HepG2 (cell line): Measurements from ENCODE around the gene PRCP. TPM values are rescaled to one million over a fixed set of nuclear protein-coding genes. Genes with fewer than 3 reads are reported as not detected.
"Not testable (repeated sequence)": the region's sequence is repeated elsewhere in the genome, so short reads cannot be mapped to it uniquely, and the experiment has no call there.

Experiments used
- ATAC-seq: fragments of 200-7000 bp; cut with Tn5 transposase; 3 replicates; pipeline ENCODE4 v1.9.1; 2020; ENCODE audit warnings: mild to moderate bottlenecking, moderate library complexity
- BruUV-seq: library from RNA; stranded (reverse); fragments of 400-500 nt; replicated peaks from 2 replicates; lab custom pipeline; 2021; lab: Mats Ljungman, UMichigan
- CTCF ChIA-PET: fragments of 300-600 bp; formaldehyde crosslinking; extraction: SDS; loops from one replicate; lab custom pipeline; 2021; ENCODE audit warnings: low total read pairs, inconsistent platforms, low intra/inter-chr PET ratio; lab: Yijun Ruan, JAX
- POLR2A ChIA-PET: fragments of 350-600 bp; sonication (Branson Sonifier 250); formaldehyde crosslinking; loops from one replicate; lab custom pipeline; 2020; ENCODE audit warnings: antibody characterized with exemption, inconsistent platforms; lab: Yijun Ruan, JAX
- DNase-seq: peaks from one replicate; pipeline ENCODE4 v3.0.0-alpha.2; 2015; ENCODE audit warnings: low spot score
- FAIRE-seq: peaks from 3 replicates; lab custom pipeline; 2011; peaks lifted over from hg19 to GRCh38; lab: Jason Lieb, UNC
- H2AFZ ChIP-seq: one replicate; pipeline ENCODE4 v1.6.1; 2011; ENCODE audit warnings: low read length, inconsistent platforms
- H3K27ac ChIP-seq: fragments of 300-600 bp; 3 replicates; pipeline ENCODE4 v1.8.0; 2011; ENCODE audit warnings: mixed run types, mild to moderate bottlenecking, mixed read lengths, low read length, inconsistent platforms; ENCODE audit not compliant: insufficient read depth; ENCODE audit errors: extremely low read length
- H3K27me3 ChIP-seq, 2 experiments: fragments of 200-600 bp in 1 of 2; 2 replicates in 1 of 2; 3 replicates in 1 of 2; pipeline versions ENCODE4 v1.6.0 to v1.8.0; 2011; ENCODE audit warnings: low read length in 2 of 2, mild to moderate bottlenecking in 2 of 2, moderate library complexity in 2 of 2, inconsistent platforms in 1 of 2; ENCODE audit not compliant: insufficient read depth in 2 of 2, control insufficient read depth in 1 of 2
- H3K36me3 ChIP-seq, 2 experiments: fragments of 200-600 bp in 1 of 2; replicated peaks in 1 of 2; 2 replicates in 1 of 2; 3 replicates in 1 of 2; pipeline versions ENCODE4 v1.5.1 to v1.8.0; 2011; ENCODE audit warnings: low read length in 2 of 2, inconsistent platforms in 1 of 2; ENCODE audit not compliant: insufficient read depth in 2 of 2, control insufficient read depth in 1 of 2
- H3K4me1 ChIP-seq: 2 replicates; pipeline ENCODE4 v1.5.1; 2012; ENCODE audit warnings: low read length, inconsistent platforms; ENCODE audit not compliant: insufficient read depth
- H3K4me2 ChIP-seq: 2 replicates; pipeline ENCODE4 v1.6.0; 2011; ENCODE audit warnings: low read depth, low read length, inconsistent platforms
- H3K4me3 ChIP-seq, 3 experiments: fragments of 200-600 bp in 1 of 3; sonication (generic), shearing (Covaris generic) in 1 of 3; replicated peaks in 1 of 3; 2 replicates each; pipeline ENCODE4 v1.5.1; 2011 to 2016; ENCODE audit warnings: low read length in 3 of 3, inconsistent platforms in 2 of 3, low read depth in 2 of 3, mild to moderate bottlenecking in 2 of 3, control low read depth in 1 of 3, mixed read lengths in 1 of 3; ENCODE audit not compliant: insufficient read depth in 1 of 3
- H3K79me2 ChIP-seq: one replicate; pipeline ENCODE4 v1.6.1; 2011; ENCODE audit warnings: low read length, inconsistent platforms; ENCODE audit not compliant: insufficient read depth
- H3K9ac ChIP-seq: 2 replicates; pipeline ENCODE4 v1.6.0; 2011; ENCODE audit warnings: mild to moderate bottlenecking, low read depth, low read length, inconsistent platforms; ENCODE audit not compliant: insufficient read depth
- H3K9me3 ChIP-seq: 2 replicates; pipeline ENCODE4 v1.5.1; 2012; ENCODE audit warnings: mild to moderate bottlenecking, low read length
- H4K20me1 ChIP-seq: 2 replicates; pipeline ENCODE4 v1.6.0; 2011; ENCODE audit warnings: inconsistent platforms, mild to moderate bottlenecking, low read length, moderate library complexity; ENCODE audit not compliant: insufficient read depth
- FOXJ3 ChIP-seq: sonication (generic); formaldehyde crosslinking; IDR thresholded peaks from 2 replicates; pipeline ENCODE4 v1.4.0; 2020; ENCODE audit warnings: missing genetic modification reagents, mild to moderate bottlenecking, borderline replicate concordance
- PCBP1 ChIP-seq: fragments of 200-400 bp; formaldehyde crosslinking; IDR thresholded peaks from 2 replicates; pipeline ENCODE4 v1.6.1; 2017; ENCODE audit warnings: mild to moderate bottlenecking, low read depth, low read length, borderline replicate concordance
- ZFAT ChIP-seq: sonication (generic); formaldehyde crosslinking; conservative IDR thresholded peaks from 2 replicates; pipeline ENCODE4 v1.8.1; 2023; ENCODE audit warnings: missing genetic modification reagents, inconsistent platforms
- ZNF234 ChIP-seq: sonication (generic); formaldehyde crosslinking; conservative IDR thresholded peaks from 2 replicates; pipeline ENCODE4 v1.5.1; 2020; ENCODE audit warnings: mild to moderate bottlenecking, missing genetic modification reagents
- ZNF432 ChIP-seq: sonication (generic); formaldehyde crosslinking; IDR thresholded peaks from 2 replicates; pipeline ENCODE4 v1.5.0; 2020; ENCODE audit warnings: missing genetic modification reagents, mild to moderate bottlenecking, borderline replicate concordance
- ZNF616 ChIP-seq: sonication (generic); formaldehyde crosslinking; IDR thresholded peaks from 2 replicates; pipeline ENCODE4 v1.5.0; 2020; ENCODE audit warnings: low read depth, mild to moderate bottlenecking, missing genetic modification reagents
- WGBS: methylation state at CpG from one replicate; pipeline ENCODE4 v1.1.6; 2017; ENCODE audit warnings: low lambda C conversion rate; 5-methylcytosine and 5-hydroxymethylcytosine counted together
- in situ Hi-C: cut with HindIII; loops from 2 replicates; pipeline ENCODE4 v1.10.0; 2017; ENCODE audit warnings: low pct_unique_long_range_greater_than_20kb; ENCODE audit not compliant: extremely low pct_ligation_motif_present
- intact Hi-C: fragments of 100-400 bp; cut with micrococcal nuclease; formaldehyde crosslinking; loops from one replicate; pipeline ENCODE4 v1.10.0; 2022; ENCODE audit not compliant: unreplicated experiment
- polyA plus RNA-seq, 8 experiments: library from polyadenylated mRNA; depleted of rRNA in 3 of 8; stranded (reverse) in 7 of 8; unstranded in 1 of 8; fragments of >200 nt; fragmentation: Illumina TruSeq in 4 of 8; extraction: Trizol in 4 of 8; gene quantifications; 2 replicates each; pipeline versions ENCODE4 v1.2.1 to v1.2.3, GENCODE V29; 2011 to 2016; ENCODE audit warnings: low read depth in 4 of 8, missing spikeins in 1 of 8, mixed read lengths in 1 of 8; ENCODE audit not compliant: insufficient read depth in 1 of 8
- total RNA-seq, 5 experiments: library from RNA; depleted of rRNA; stranded (reverse); fragments of >200 nt; fragmentation: Illumina TruSeq; extraction: Trizol; gene quantifications; 2 replicates each; pipeline ENCODE4 v1.2.3, GENCODE V29; 2016; ENCODE audit warnings: low read depth in 1 of 5
- TF ChIP-seq, protein P1 (sequence below): sonication (generic); formaldehyde crosslinking; IDR thresholded peaks from 2 replicates; pipeline ENCODE4 v1.5.0; 2020; ENCODE audit warnings: missing genetic modification reagents, mild to moderate bottlenecking, borderline replicate concordance

The PRCP gene
- total and polyA plus RNA-seq, 2 of the 13 experiments (the other 11 are each of a cell fraction or from before 2014, with no cell fraction given): 84.2 to 105 TPM

GRCh38 chr11:82944198-82944597 is 44.0 kb upstream of the PRCP start (continued):
- TF ChIP-seq FOXJ3 (CRISPR knock-in tag) (no peak), ZNF432 (CRISPR knock-in tag) (no peak), PCBP1 (no peak), ZNF234 (CRISPR knock-in tag) (no peak), ZFAT (CRISPR knock-in tag) (no peak)

DNA sequence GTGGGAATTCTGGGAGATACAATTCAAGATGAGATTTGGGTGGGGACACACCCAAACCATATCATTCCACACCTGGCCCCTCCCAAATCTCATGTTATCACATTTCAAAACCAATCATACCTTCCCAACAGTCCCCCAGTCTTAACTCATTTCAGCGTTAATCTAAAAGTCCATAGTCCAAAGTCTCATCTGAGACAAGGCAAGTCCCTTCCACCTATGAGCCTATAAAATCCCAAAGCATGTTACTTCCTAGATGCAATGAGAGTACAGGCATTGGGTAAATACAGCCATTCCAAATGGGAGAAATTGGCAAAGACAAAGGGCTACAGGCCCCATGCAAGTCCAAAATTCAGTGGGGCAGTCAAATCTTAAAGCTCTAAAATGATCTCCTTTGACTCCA is 43.2 kb upstream of the PRCP start:
- BruUV-seq, FAIRE-seq, CTCF ChIA-PET, POLR2A ChIA-PET, H2AFZ ChIP-seq, in situ Hi-C loops, H3K36me3 ChIP-seq, H4K20me1 ChIP-seq, H3K27ac ChIP-seq, H3K9ac ChIP-seq, H3K27me3 ChIP-seq, H3K4me3 ChIP-seq, H3K4me2 ChIP-seq, ATAC-seq, H3K79me2 ChIP-seq, H3K9me3 ChIP-seq, intact Hi-C loops: not testable (repeated sequence)
- 4% methylated on average over 1 of the region's 1 CpG for WGBS
- peaks cover 24% of the 10 kb centered on the region for H3K4me1 ChIP-seq
- DNase-seq: peak; percentile 8

DNA sequence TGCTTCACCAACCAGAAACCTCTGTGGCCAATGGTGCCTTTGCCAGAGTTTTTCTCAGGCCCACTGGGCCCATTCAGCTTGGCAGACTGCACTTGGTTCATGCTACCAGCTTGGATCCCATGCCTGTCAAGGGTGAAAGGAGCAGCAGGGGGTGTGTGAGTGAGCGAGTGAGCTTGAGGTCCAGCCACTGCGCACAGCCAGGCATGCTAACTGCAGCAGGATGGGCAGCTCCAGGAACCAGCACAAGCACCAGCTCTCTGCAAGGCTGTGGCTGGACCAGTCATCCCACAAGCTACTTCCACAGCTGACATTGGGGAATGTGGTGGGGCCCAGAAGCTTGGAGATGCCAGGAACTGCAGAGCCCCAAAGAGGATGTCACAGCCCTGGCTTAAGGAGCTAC is 42.1 kb upstream of the PRCP start:
- H3K4me3 ChIP-seq: no peak overlapping the region
- POLR2A ChIA-PET: no interaction called here
- no peak for DNase-seq
- intact Hi-C loops (no loop called here), in situ Hi-C loops (no loop called here)
- CTCF ChIA-PET: no interaction called here
- H3K9me3 ChIP-seq: no peaks in the 10 kb centered on the region
- H2AFZ ChIP-seq: no peak overlapping the region
- no peak for FAIRE-seq
- no peak overlapping the region for H3K4me2 ChIP-seq
- H3K9ac ChIP-seq: no peak overlapping the region
- no peaks in the 10 kb centered on the region for H4K20me1 ChIP-seq
- no peaks in the 10 kb centered on the region for H3K36me3 ChIP-seq
- peaks cover 31% of the 10 kb centered on the region for H3K4me1 ChIP-seq
- 0 out of 3 replicates have a peak, but pooled peaks have one; percentile 14 for ATAC-seq
- no peaks in the 10 kb centered on the region for H3K79me2 ChIP-seq
- H3K27ac ChIP-seq: no peak overlapping the region
- peak; percentile 87 for TF ChIP-seq ZNF616 (CRISPR knock-in tag)
- TF ChIP-seq, protein P1, sequence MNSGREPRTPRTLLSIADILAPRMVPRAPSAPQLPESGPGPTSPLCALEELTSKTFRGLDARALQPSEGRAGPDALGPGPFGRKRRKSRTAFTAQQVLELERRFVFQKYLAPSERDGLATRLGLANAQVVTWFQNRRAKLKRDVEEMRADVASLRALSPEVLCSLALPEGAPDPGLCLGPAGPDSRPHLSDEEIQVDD (CRISPR knock-in tag): no peak
- no peaks in the 10 kb centered on the region for H3K27me3 ChIP-seq
- BruUV-seq: no TSS peak
- WGBS: no CpG with 5 or more reads among the region's 2 CpGs
